Measurements from ENCODE around the gene CHCHD6. TPM values are rescaled to one million over a fixed set of nuclear protein-coding genes. Genes with fewer than 3 reads are reported as not detected.

Gene CHCHD6
- total RNA-seq, 4 donors from 2014 or later = 7.5 to 21.9 (median 16.3) TPM

GRCh38 chr3:126901631-126902030 is 197.6 kb downstream of the CHCHD6 start:
- Histone ChIP-seq H3K9me3 (no peaks in the 10 kb centered on the region), H3K4me3 (no peak overlapping the region), H3K27me3 (no peaks in the 10 kb centered on the region), H3K4me1 (peaks cover 0 to 11% (median 0%) of the 10 kb centered on the region in 3 donors), H3K27ac (no peak overlapping the region), H3K36me3 (no peaks in the 10 kb centered on the region)
- intact Hi-C loops (cut with DNase I) = no loop called here
- TF ChIP-seq CTCF (IDR thresholded peaks at IDR 0.05) (no peak), POLR2A (IDR thresholded peaks at IDR 0.05) (no peak)
- 91 to 94% methylated on average over 7 to 8 of the region's 8 CpGs for WGBS, 2 donors
- DNase-seq = no peak

- Histone ChIP-seq H3K36me3 (no peaks in the 10 kb centered on the region), H3K9me3 (no peaks in the 10 kb centered on the region), H3K27ac (no peak overlapping the region), H3K4me1 (peaks cover 0 to 11% (median 0%) of the 10 kb centered on the region in 3 donors), H3K4me3 (no peak overlapping the region), H3K27me3 (no peaks in the 10 kb centered on the region)
- intact Hi-C loops (cut with DNase I) = no loop called here
- 41 to 48% methylated on average over 3 of the region's 3 CpGs for WGBS, 2 donors
- TF ChIP-seq POLR2A (IDR thresholded peaks at IDR 0.05) (no peak), CTCF (IDR thresholded peaks at IDR 0.05) (no peak)
- DNase-seq = no peak
Measured at GRCh38 chr3:126903521-126903920, 199.5 kb downstream of the CHCHD6 start.

GRCh38 chr3:126907557-126907956 is 203.5 kb downstream of the CHCHD6 start:
- 93 to 96% methylated on average over 3 of the region's 3 CpGs for WGBS, 2 donors
- intact Hi-C loops (cut with DNase I) = no loop called here

GRCh38 chr3:126908752-126909275 is 204.8 kb downstream of the CHCHD6 start:
- Histone ChIP-seq H3K4me3 (no peak overlapping the region), H3K4me1 (peaks cover 20 to 27% (median 23%) of the 10 kb centered on the region in 3 donors), H3K36me3 (no peaks in the 10 kb centered on the region), H3K27ac (no peak overlapping the region), H3K27me3 (no peaks in the 10 kb centered on the region), H3K9me3 (no peaks in the 10 kb centered on the region)
- WGBS, 2 donors = 68 to 78% methylated on average over 7 to 12 of the region's 12 CpGs
- intact Hi-C loops (cut with DNase I) = no loop called here
- TF ChIP-seq CTCF (IDR thresholded peaks at IDR 0.05) (no peak), POLR2A (IDR thresholded peaks at IDR 0.05) (no peak)
- no peak for DNase-seq

More at GRCh38 chr3:126907557-126907956, 203.5 kb downstream of the CHCHD6 start:
- Histone ChIP-seq H3K4me3 (no peak overlapping the region), H3K9me3 (no peaks in the 10 kb centered on the region), H3K36me3 (no peaks in the 10 kb centered on the region), H3K27ac (no peak overlapping the region), H3K4me1 (peaks cover 20 to 32% (median 21%) of the 10 kb centered on the region in 3 donors), H3K27me3 (no peaks in the 10 kb centered on the region)
- TF ChIP-seq POLR2A (IDR thresholded peaks at IDR 0.05) (no peak), CTCF (IDR thresholded peaks at IDR 0.05) (no peak)
- no peak for DNase-seq

GRCh38 chr3:126910231-126910630 is 206.2 kb downstream of the CHCHD6 start:
- Histone ChIP-seq H3K36me3 (peaks cover 0 to 9% (median 0%) of the 10 kb centered on the region in 3 donors), H3K4me3 (no peak overlapping the region), H3K9me3 (no peaks in the 10 kb centered on the region), H3K27me3 (no peaks in the 10 kb centered on the region), H3K27ac (peak overlapping the region in 1 of 4 donors; percentile 85), H3K4me1 (peaks cover 20 to 24% (median 23%) of the 10 kb centered on the region in 3 donors)
- 95 to 100% methylated on average over 2 to 3 of the region's 3 CpGs for WGBS, 2 donors
- intact Hi-C loops (cut with DNase I) = no loop called here
- TF ChIP-seq CTCF (IDR thresholded peaks at IDR 0.05) (no peak), POLR2A (IDR thresholded peaks at IDR 0.05) (no peak)
- no peak for DNase-seq
